GM19240 (cell line): ENCODE measurements around the gene B4GALT6.

ENCODE experiments used
- DNase-seq: peaks from one replicate; pipeline ENCODE4 v3.0.0; 2011; ENCODE audit warnings: low spot score; ENCODE audit not compliant: insufficient read length

Gene B4GALT6

GRCh38 chr18:31688606-31689005 lies 4.2 kb upstream of the B4GALT6 start:
- DNase-seq: no peak

- DNase-seq: no peak
Measured at GRCh38 chr18:31686986-31687928, 2.9 kb upstream of the B4GALT6 start.

- DNase-seq: no peak
Measured at GRCh38 chr18:31686572-31686971, 2.2 kb upstream of the B4GALT6 start.

- DNase-seq: peak; percentile 45
Measured at GRCh38 chr18:31685097-31686082, 1.0 kb upstream of the B4GALT6 start.

GRCh38 chr18:31683968-31684278 lies 458 bp downstream of the B4GALT6 start:
- no peak for DNase-seq

- no peak for DNase-seq
Measured at GRCh38 chr18:31683106-31683505, 1.3 kb downstream of the B4GALT6 start.

- no peak for DNase-seq
Measured at GRCh38 chr18:31680831-31681568, 3.4 kb downstream of the B4GALT6 start.

- no peak for DNase-seq
Measured at GRCh38 chr18:31680433-31680811, 4.0 kb downstream of the B4GALT6 start.

GRCh38 chr18:31679791-31680432 lies 4.5 kb downstream of the B4GALT6 start:
- no peak for DNase-seq

GRCh38 chr18:31679133-31679742 lies 5.1 kb downstream of the B4GALT6 start:
- DNase-seq: no peak

- DNase-seq: no peak
Measured at GRCh38 chr18:31678425-31678824, 6.0 kb downstream of the B4GALT6 start.

- no peak for DNase-seq
Measured at GRCh38 chr18:31677592-31677991, 6.8 kb downstream of the B4GALT6 start.

- no peak for DNase-seq
Measured at GRCh38 chr18:31675404-31675803, 9.0 kb downstream of the B4GALT6 start.

- DNase-seq: no peak
Measured at GRCh38 chr18:31672628-31673135, 11.7 kb downstream of the B4GALT6 start.

- DNase-seq: no peak
Measured at GRCh38 chr18:31671951-31672350, 12.4 kb downstream of the B4GALT6 start.

- no peak for DNase-seq
Measured at GRCh38 chr18:31669541-31669940, 14.8 kb downstream of the B4GALT6 start.

- no peak for DNase-seq
Measured at GRCh38 chr18:31667185-31667584, 17.2 kb downstream of the B4GALT6 start.

GRCh38 chr18:31666055-31666454 lies 18.3 kb downstream of the B4GALT6 start:
- no peak for DNase-seq

- no peak for DNase-seq
Measured at GRCh38 chr18:31664101-31664500, 20.3 kb downstream of the B4GALT6 start.

- no peak for DNase-seq
Measured at GRCh38 chr18:31661965-31662364, 22.4 kb downstream of the B4GALT6 start.
